ENCODE measurements around the gene ELOA.

Gene ELOA

DNA sequence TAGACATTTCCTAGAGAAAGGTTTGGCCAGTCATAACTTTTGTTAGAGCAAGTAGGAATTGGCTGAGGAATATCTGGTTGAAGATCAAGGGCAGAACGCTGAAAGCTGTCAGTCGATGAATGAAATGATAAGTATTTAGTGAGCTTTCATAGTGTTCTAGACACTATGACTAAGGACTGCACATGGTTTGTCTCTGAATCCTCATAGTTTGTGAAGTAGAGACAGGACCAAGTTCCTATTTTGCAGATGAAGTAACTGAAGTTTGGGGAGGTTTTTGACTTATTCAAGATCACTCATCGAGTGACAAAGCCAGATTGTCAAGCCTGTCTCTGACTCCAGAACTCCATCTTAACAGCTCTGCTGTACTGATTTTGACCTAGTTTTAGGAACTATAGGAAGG, 4.7 kb downstream of the ELOA start:
- TF ChIP-seq TAF1 (IDR thresholded peaks at IDR 0.05; ENCODE audit: borderline replicate concordance, insufficient read depth, low read length) (no peak), SIN3A (IDR thresholded peaks at IDR 0.05; ENCODE audit: borderline replicate concordance, insufficient read depth, low read length) (no peak), FOXP2 (optimal IDR thresholded peaks at IDR 0.05; ENCODE audit: borderline replicate concordance, extremely low read depth, extremely low read length, insufficient read depth) (no peak), POLR2AphosphoS5 (IDR thresholded peaks at IDR 0.05; ENCODE audit: low read depth, low read length) (no peak)
- TF ChIP-seq, protein P1, sequence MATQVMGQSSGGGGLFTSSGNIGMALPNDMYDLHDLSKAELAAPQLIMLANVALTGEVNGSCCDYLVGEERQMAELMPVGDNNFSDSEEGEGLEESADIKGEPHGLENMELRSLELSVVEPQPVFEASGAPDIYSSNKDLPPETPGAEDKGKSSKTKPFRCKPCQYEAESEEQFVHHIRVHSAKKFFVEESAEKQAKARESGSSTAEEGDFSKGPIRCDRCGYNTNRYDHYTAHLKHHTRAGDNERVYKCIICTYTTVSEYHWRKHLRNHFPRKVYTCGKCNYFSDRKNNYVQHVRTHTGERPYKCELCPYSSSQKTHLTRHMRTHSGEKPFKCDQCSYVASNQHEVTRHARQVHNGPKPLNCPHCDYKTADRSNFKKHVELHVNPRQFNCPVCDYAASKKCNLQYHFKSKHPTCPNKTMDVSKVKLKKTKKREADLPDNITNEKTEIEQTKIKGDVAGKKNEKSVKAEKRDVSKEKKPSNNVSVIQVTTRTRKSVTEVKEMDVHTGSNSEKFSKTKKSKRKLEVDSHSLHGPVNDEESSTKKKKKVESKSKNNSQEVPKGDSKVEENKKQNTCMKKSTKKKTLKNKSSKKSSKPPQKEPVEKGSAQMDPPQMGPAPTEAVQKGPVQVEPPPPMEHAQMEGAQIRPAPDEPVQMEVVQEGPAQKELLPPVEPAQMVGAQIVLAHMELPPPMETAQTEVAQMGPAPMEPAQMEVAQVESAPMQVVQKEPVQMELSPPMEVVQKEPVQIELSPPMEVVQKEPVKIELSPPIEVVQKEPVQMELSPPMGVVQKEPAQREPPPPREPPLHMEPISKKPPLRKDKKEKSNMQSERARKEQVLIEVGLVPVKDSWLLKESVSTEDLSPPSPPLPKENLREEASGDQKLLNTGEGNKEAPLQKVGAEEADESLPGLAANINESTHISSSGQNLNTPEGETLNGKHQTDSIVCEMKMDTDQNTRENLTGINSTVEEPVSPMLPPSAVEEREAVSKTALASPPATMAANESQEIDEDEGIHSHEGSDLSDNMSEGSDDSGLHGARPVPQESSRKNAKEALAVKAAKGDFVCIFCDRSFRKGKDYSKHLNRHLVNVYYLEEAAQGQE (IDR thresholded peaks at IDR 0.05; ENCODE audit: insufficient read depth in 1 of 2, low read depth in 2 of 2, low read length in 2 of 2) = no peak

DNA sequence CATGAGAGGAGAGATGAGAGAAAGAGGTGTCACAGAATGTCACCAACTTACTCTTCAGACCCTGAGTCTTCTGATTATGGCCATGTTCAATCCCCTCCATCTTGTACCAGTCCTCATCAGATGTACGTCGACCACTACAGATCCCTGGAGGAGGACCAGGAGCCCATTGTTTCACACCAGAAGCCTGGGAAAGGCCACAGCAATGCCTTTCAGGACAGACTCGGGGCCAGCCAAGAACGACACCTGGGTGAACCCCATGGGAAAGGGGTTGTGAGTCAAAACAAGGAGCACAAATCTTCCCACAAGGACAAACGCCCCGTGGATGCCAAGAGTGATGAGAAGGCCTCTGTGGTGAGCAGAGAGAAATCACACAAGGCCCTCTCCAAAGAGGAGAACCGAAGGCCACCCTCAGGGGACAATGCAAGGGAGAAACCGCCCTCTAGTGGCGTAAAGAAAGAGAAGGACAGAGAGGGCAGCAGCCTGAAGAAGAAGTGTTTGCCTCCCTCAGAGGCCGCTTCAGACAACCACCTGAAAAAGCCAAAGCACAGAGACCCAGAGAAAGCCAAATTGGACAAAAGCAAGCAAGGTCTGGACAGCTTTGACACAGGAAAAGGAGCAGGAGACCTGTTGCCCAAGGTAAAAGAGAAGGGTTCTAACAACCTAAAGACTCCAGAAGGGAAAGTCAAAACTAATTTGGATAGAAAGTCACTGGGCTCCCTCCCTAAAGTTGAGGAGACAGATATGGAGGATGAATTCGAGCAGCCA, 8.0 kb downstream of the ELOA start:
- TF ChIP-seq FOXP2 (optimal IDR thresholded peaks at IDR 0.05; ENCODE audit: borderline replicate concordance, extremely low read depth, extremely low read length, insufficient read depth) (no peak), TAF1 (IDR thresholded peaks at IDR 0.05; ENCODE audit: borderline replicate concordance, insufficient read depth, low read length) (no peak), POLR2AphosphoS5 (IDR thresholded peaks at IDR 0.05; ENCODE audit: low read depth, low read length) (no peak)

DNA sequence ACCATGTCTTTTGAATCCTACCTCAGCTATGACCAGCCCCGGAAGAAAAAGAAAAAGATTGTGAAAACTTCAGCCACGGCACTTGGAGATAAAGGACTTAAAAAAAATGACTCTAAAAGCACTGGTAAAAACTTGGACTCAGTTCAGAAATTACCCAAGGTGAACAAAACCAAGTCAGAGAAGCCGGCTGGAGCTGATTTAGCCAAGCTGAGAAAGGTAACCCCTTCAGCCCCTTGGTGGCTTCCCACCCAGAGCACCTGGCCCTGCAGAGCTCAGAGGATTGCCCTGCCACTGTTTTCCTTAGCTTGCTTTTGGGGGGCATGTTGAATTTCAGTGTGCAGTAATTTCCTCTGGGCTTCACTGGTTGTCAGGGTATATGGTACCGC, 8.5 kb downstream of the ELOA start:
- TF ChIP-seq POLR2AphosphoS5 (IDR thresholded peaks at IDR 0.05; ENCODE audit: low read depth, low read length) (no peak), FOXP2 (optimal IDR thresholded peaks at IDR 0.05; ENCODE audit: borderline replicate concordance, extremely low read depth, extremely low read length, insufficient read depth) (no peak), TAF1 (IDR thresholded peaks at IDR 0.05; ENCODE audit: borderline replicate concordance, insufficient read depth, low read length) (no peak), SIN3A (IDR thresholded peaks at IDR 0.05; ENCODE audit: borderline replicate concordance, insufficient read depth, low read length) (no peak)
- TF ChIP-seq, protein P1 (IDR thresholded peaks at IDR 0.05; ENCODE audit: insufficient read depth in 1 of 2, low read depth in 2 of 2, low read length in 2 of 2) = no peak

GRCh38 chr1:23752909-23753308, 9.6 kb downstream of the ELOA start:
- TF ChIP-seq, protein P1 (IDR thresholded peaks at IDR 0.05; ENCODE audit: insufficient read depth in 1 of 2, low read depth in 2 of 2, low read length in 2 of 2) = no peak
- TF ChIP-seq FOXP2 (optimal IDR thresholded peaks at IDR 0.05; ENCODE audit: borderline replicate concordance, extremely low read depth, extremely low read length, insufficient read depth) = no peak
- TF ChIP-seq SIN3A (IDR thresholded peaks at IDR 0.05; ENCODE audit: borderline replicate concordance, insufficient read depth, low read length) = no peak
- TF ChIP-seq TAF1 (IDR thresholded peaks at IDR 0.05; ENCODE audit: borderline replicate concordance, insufficient read depth, low read length) = no peak
- TF ChIP-seq POLR2AphosphoS5 (IDR thresholded peaks at IDR 0.05; ENCODE audit: low read depth, low read length) = no peak

DNA sequence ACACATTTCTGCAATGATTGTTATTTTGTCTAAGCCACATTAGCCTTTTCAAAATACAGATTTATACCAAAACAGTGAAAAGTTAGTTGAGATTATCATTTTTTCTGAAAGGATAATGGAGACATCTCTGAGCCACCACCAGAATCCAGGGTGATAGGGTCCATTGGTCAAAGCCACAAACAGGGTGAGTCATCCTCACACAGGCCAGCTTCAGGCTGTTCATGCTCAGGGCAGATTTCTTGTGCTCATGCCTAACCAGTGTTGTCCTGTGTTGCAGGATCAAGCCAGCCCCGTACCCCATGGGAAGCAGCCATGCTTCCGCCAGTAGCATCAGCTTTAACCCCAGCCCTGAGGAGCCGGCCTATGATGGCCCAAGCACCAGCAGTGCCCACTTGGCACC, 13.4 kb downstream of the ELOA start:
- TF ChIP-seq, protein P1 (IDR thresholded peaks at IDR 0.05; ENCODE audit: insufficient read depth in 1 of 2, low read depth in 2 of 2, low read length in 2 of 2) = no peak

All from PFSK-1 (cell line).